PC-3 (cell line): ENCODE measurements around the gene TFIP11. TPM values are rescaled to one million over a fixed set of nuclear protein-coding genes. Genes with fewer than 3 reads are reported as not detected.

Experiments used
- ATAC-seq: fragments of 200-7000 bp; cut with Tn5 transposase; 2 replicates; pipeline ENCODE4 v1.9.1; 2020; ENCODE audit warnings: mild to moderate bottlenecking, moderate library complexity
- BruUV-seq: library from RNA; stranded (reverse); fragments of 400-500 nt; replicated peaks from 2 replicates; lab custom pipeline; 2021; lab: Mats Ljungman, UMichigan
- CTCF ChIA-PET: fragments of 300-600 bp; sonication (Branson Sonifier 250); formaldehyde crosslinking; loops from one replicate; lab custom pipeline; 2022; ENCODE audit warnings: antibody characterized with exemption; lab: Charles Lee
- POLR2A ChIA-PET: fragments of 300-600 bp; sonication (Branson Sonifier 250); formaldehyde crosslinking; loops from one replicate; lab custom pipeline; 2022; ENCODE audit warnings: antibody characterized with exemption; ENCODE audit not compliant: unreplicated experiment; lab: Charles Lee
- DNase-seq: peaks from one replicate; pipeline ENCODE4 v3.0.0-alpha.2; 2015
- H2AFZ ChIP-seq: fragments of 300-600 bp; sonication (generic); 2 replicates; pipeline ENCODE4 v1.6.0; 2016; ENCODE audit warnings: antibody characterized with exemption, low read length
- H3F3A ChIP-seq: fragments of 300-600 bp; sonication (generic); one replicate; pipeline ENCODE4 v1.6.0; 2017; ENCODE audit warnings: antibody characterized with exemption, low read length, control low read depth, mild to moderate bottlenecking; ENCODE audit not compliant: unreplicated experiment
- H3K27ac ChIP-seq: fragments of 300-600 bp; sonication (generic); 2 replicates; pipeline ENCODE4 v1.5.1; 2016; ENCODE audit warnings: mild to moderate bottlenecking, low read length
- H3K27me3 ChIP-seq: fragments of 300-600 bp; sonication (generic); 2 replicates; pipeline ENCODE4 v1.6.1; 2016; ENCODE audit warnings: low read length, mixed read lengths
- H3K36me3 ChIP-seq: fragments of 300-600 bp; sonication (generic); 2 replicates; pipeline ENCODE4 v1.6.1; 2016; ENCODE audit warnings: low read depth, mixed run types, low read length, mixed read lengths
- H3K4me1 ChIP-seq: fragments of 300-600 bp; sonication (generic); 2 replicates; pipeline ENCODE4 v1.5.1; 2016; ENCODE audit warnings: low read length; ENCODE audit not compliant: insufficient read depth
- H3K4me2 ChIP-seq: fragments of 300-600 bp; sonication (generic); 2 replicates; pipeline ENCODE4 v1.6.0; 2016; ENCODE audit warnings: low read length
- H3K4me3 ChIP-seq: fragments of 300-600 bp; sonication (generic); 2 replicates; pipeline ENCODE4 v1.5.1; 2016; ENCODE audit warnings: mild to moderate bottlenecking, low read length, mixed read lengths
- H3K79me2 ChIP-seq: fragments of 300-600 bp; sonication (generic); 2 replicates; pipeline ENCODE4 v1.6.1; 2017; ENCODE audit warnings: low read length, mixed read lengths
- H3K9ac ChIP-seq: fragments of 300-600 bp; sonication (generic); 2 replicates; pipeline ENCODE4 v1.6.0; 2016; ENCODE audit warnings: mild to moderate bottlenecking, low read length
- H3K9me2 ChIP-seq: fragments of 300-600 bp; sonication (generic); replicated peaks from 2 replicates; pipeline ENCODE4 v1.6.1; 2016; ENCODE audit warnings: mixed run types, low read length, mixed read lengths
- H3K9me3 ChIP-seq: fragments of 300-600 bp; sonication (generic); 2 replicates; pipeline ENCODE4 v1.6.1; 2016; ENCODE audit warnings: low read length, mixed read lengths
- H4K20me1 ChIP-seq: fragments of 300-600 bp; sonication (generic); 2 replicates; pipeline ENCODE4 v1.6.1; 2016; ENCODE audit warnings: low read length, mixed read lengths
- CTCF ChIP-seq: fragments of 300-600 bp; sonication (generic); conservative IDR thresholded peaks from 2 replicates; pipeline ENCODE4 v1.5.1; 2017; ENCODE audit warnings: antibody characterized with exemption, low read depth, mild to moderate bottlenecking, low read length
- EZH2 ChIP-seq: fragments of 300-600 bp; sonication (generic); IDR thresholded peaks from one replicate; pipeline ENCODE4 v1.6.1; 2017; ENCODE audit warnings: antibody characterized with exemption, mild to moderate bottlenecking, low read length; ENCODE audit not compliant: unreplicated experiment
- EZH2phosphoT487 ChIP-seq: fragments of 300-600 bp; sonication (generic); IDR thresholded peaks from 2 replicates; pipeline ENCODE4 v1.6.1; 2018; ENCODE audit warnings: mild to moderate bottlenecking, antibody characterized with exemption, low read length, borderline replicate concordance
- intact Hi-C: fragments of 100-400 bp; cut with micrococcal nuclease; formaldehyde crosslinking; loops from 2 replicates; pipeline ENCODE4 v1.9.0; 2023
- total RNA-seq: library from RNA; depleted of rRNA; stranded (reverse); fragments of >200 nt; gene quantifications from 2 replicates; pipeline ENCODE4 v1.2.3, GENCODE V29; 2014

The TFIP11 gene
- total RNA-seq, 1 experiment from 2014 or later, result 22.4 TPM

- ATAC-seq, result no peak
- Histone ChIP-seq H3K4me2 (no peak overlapping the region), H3K9me2 (no peaks in the 10 kb centered on the region), H4K20me1 (no peaks in the 10 kb centered on the region), H3K4me1 (no peaks in the 10 kb centered on the region), H3K9me3 (no peaks in the 10 kb centered on the region), H3F3A (no peaks in the 10 kb centered on the region), H3K9ac (no peak overlapping the region), H3K4me3 (no peak overlapping the region), H3K27me3 (no peaks in the 10 kb centered on the region), H3K79me2 (no peaks in the 10 kb centered on the region), H3K36me3 (no peaks in the 10 kb centered on the region), H3K27ac (no peak overlapping the region), H2AFZ (no peak overlapping the region)
- ChIA-PET POLR2A (no interaction called here), CTCF (no interaction called here)
- intact Hi-C loops, result no loop called here
- no peak for DNase-seq
- TF ChIP-seq EZH2, result no peak
- no peak for TF ChIP-seq EZH2phosphoT487
- no peak for TF ChIP-seq CTCF
- BruUV-seq, result no TSS peak
Measured at GRCh38 chr22:26559961-26560575, 47.8 kb upstream of the TFIP11 start.

GRCh38 chr22:26558248-26558895 lies 46.1 kb upstream of the TFIP11 start:
- Histone ChIP-seq H3F3A (no peaks in the 10 kb centered on the region), H3K4me3 (no peak overlapping the region), H3K27ac (no peak overlapping the region), H3K9me2 (no peaks in the 10 kb centered on the region), H3K36me3 (no peaks in the 10 kb centered on the region), H2AFZ (no peak overlapping the region), H3K4me2 (no peak overlapping the region), H3K79me2 (no peaks in the 10 kb centered on the region), H3K9ac (no peak overlapping the region), H3K27me3 (no peaks in the 10 kb centered on the region), H3K4me1 (no peaks in the 10 kb centered on the region), H4K20me1 (no peaks in the 10 kb centered on the region), H3K9me3 (no peaks in the 10 kb centered on the region)
- intact Hi-C loops, result no loop called here
- ChIA-PET CTCF (no interaction called here), POLR2A (no interaction called here)
- no peak for TF ChIP-seq CTCF
- TF ChIP-seq EZH2phosphoT487, result no peak
- no peak for TF ChIP-seq EZH2
- no TSS peak for BruUV-seq
- DNase-seq (no peak), ATAC-seq (no peak)

GRCh38 chr22:26556904-26557303 lies 44.6 kb upstream of the TFIP11 start:
- no peaks in the 10 kb centered on the region for H3F3A ChIP-seq
- TF ChIP-seq EZH2 (no peak), CTCF (no peak), EZH2phosphoT487 (no peak)
- no peaks in the 10 kb centered on the region for H3K9me3 ChIP-seq
- H3K9ac ChIP-seq, result no peak overlapping the region
- H3K79me2 ChIP-seq, result no peaks in the 10 kb centered on the region
- CTCF ChIA-PET, result no interaction called here
- no peaks in the 10 kb centered on the region for H4K20me1 ChIP-seq
- H3K27me3 ChIP-seq, result no peaks in the 10 kb centered on the region
- no peak for ATAC-seq
- no peak overlapping the region for H3K4me2 ChIP-seq
- POLR2A ChIA-PET, result no interaction called here
- no peaks in the 10 kb centered on the region for H3K36me3 ChIP-seq
- H3K4me1 ChIP-seq, result no peaks in the 10 kb centered on the region
- no peak overlapping the region for H3K4me3 ChIP-seq
- intact Hi-C loops, result no loop called here
- no peak overlapping the region for H2AFZ ChIP-seq
- DNase-seq, result no peak
- BruUV-seq, result no TSS peak
- H3K27ac ChIP-seq, result no peak overlapping the region
- no peaks in the 10 kb centered on the region for H3K9me2 ChIP-seq
